Activated CD4-positive, CD25-positive, alpha-beta regulatory T cell treated with anti-CD3 and anti-CD28 coated beads, Interleukin-2, amount 50 U/mL, for 72 hours (primary cell): Measurements from ENCODE around the gene CDH13.

Experiments used
- DNase-seq: peaks from one replicate; pipeline ENCODE4 v3.0.0; 2021

Gene CDH13

GRCh38 chr16:83010776-83011720 lies 384.3 kb downstream of the CDH13 start:
- DNase-seq: no peak

GRCh38 chr16:83011939-83012338 lies 385.2 kb downstream of the CDH13 start:
- no peak for DNase-seq

- DNase-seq: no peak
Observed at GRCh38 chr16:83013071-83013470, 386.3 kb downstream of the CDH13 start.

- DNase-seq: no peak
Observed at GRCh38 chr16:83019963-83020362, 393.2 kb downstream of the CDH13 start.

GRCh38 chr16:83021045-83021444 lies 394.3 kb downstream of the CDH13 start:
- DNase-seq: no peak

GRCh38 chr16:83021746-83022145 lies 395.0 kb downstream of the CDH13 start:
- DNase-seq: no peak

GRCh38 chr16:83023011-83023410 lies 396.2 kb downstream of the CDH13 start:
- DNase-seq: no peak

GRCh38 chr16:83023640-83024039 lies 396.9 kb downstream of the CDH13 start:
- DNase-seq: no peak

GRCh38 chr16:83027973-83028372 lies 401.2 kb downstream of the CDH13 start:
- DNase-seq: no peak

- no peak for DNase-seq
Observed at GRCh38 chr16:83029467-83029866, 402.7 kb downstream of the CDH13 start.

- no peak for DNase-seq
Observed at GRCh38 chr16:83031524-83031923, 404.8 kb downstream of the CDH13 start.

- DNase-seq: no peak
Observed at GRCh38 chr16:83037102-83037501, 410.3 kb downstream of the CDH13 start.

GRCh38 chr16:83037884-83038283 lies 411.1 kb downstream of the CDH13 start:
- no peak for DNase-seq

- DNase-seq: no peak
Observed at GRCh38 chr16:83040174-83040573, 413.4 kb downstream of the CDH13 start.

GRCh38 chr16:83044589-83044988 lies 417.8 kb downstream of the CDH13 start:
- no peak for DNase-seq

GRCh38 chr16:83045790-83046189 lies 419.0 kb downstream of the CDH13 start:
- DNase-seq: no peak

- DNase-seq: no peak
Observed at GRCh38 chr16:83046664-83047063, 419.9 kb downstream of the CDH13 start.

GRCh38 chr16:83051451-83051850 lies 424.7 kb downstream of the CDH13 start:
- no peak for DNase-seq

- DNase-seq: no peak
Observed at GRCh38 chr16:83054283-83054682, 427.5 kb downstream of the CDH13 start.

- no peak for DNase-seq
Observed at GRCh38 chr16:83058376-83058775, 431.6 kb downstream of the CDH13 start.

GRCh38 chr16:83059237-83059636 lies 432.5 kb downstream of the CDH13 start:
- DNase-seq: no peak

- DNase-seq: no peak
Observed at GRCh38 chr16:83066011-83066410, 439.2 kb downstream of the CDH13 start.

GRCh38 chr16:83066881-83067280 lies 440.1 kb downstream of the CDH13 start:
- no peak for DNase-seq

- no peak for DNase-seq
Observed at GRCh38 chr16:83068686-83069085, 441.9 kb downstream of the CDH13 start.
